ENCODE measurements around the gene KRTAP10-1.
"Not testable (repeated sequence)": the region's sequence is repeated elsewhere in the genome, so short reads cannot be mapped to it uniquely, and the experiment has no call there.

Gene KRTAP10-1

DNA sequence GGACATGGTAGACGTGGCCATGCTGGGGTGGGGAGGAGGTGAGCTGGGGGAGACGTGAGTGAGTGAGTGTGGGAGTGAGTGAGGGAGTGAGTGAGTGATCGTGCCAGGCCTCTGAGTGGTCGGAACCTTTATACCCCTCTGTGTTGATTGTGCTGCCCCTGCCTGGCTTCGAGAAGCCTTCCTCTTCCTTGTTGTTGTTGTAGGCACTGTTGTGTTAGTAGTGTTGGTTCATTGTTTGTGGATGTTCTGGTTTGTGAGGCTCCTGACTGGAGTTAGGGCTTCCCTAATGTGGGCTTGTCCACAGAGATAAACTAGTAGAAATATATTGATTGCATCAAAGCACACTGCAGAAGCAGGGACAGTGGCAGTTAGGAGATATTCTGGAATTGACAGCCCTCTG lies 18.7 kb upstream of the KRTAP10-1 start, which contains the start of gene KRTAP10-3:
KRTAP10-3 (minus strand) TSS at position 101 of the 400 bp plus-strand sequence; CDS start at position 21, 80 bp downstream.
- Histone ChIP-seq H3K4me2 (ENCODE audit: insufficient read depth, low read length) (no peak within 1 kb of the TSS), H3K4me3 (ENCODE audit: low read depth in 1 of 2, low read length in 2 of 2) (no peak within 1 kb of the TSS), H3K9ac (ENCODE audit: low read depth, low read length) (no peak within 1 kb of the TSS), H3K79me2 (ENCODE audit: insufficient read depth, low read length) (no peaks in the 10 kb centered on the region), H4K20me1 (ENCODE audit: insufficient read depth, low read length) (no peaks in the 10 kb centered on the region), H3K27ac (ENCODE audit: low read length) (no peak within 1 kb of the TSS), H2AFZ (ENCODE audit: low read depth, low read length) (no peak within 1 kb of the TSS), H3K36me3 (ENCODE audit: insufficient read depth, low read length) (no peaks in the 10 kb centered on the region), H3K27me3 (ENCODE audit: insufficient read depth, low read length, poor library complexity) (no peaks in the 10 kb centered on the region), H3K4me1 (ENCODE audit: insufficient read depth, low read length) (no peaks in the 10 kb centered on the region), H3K9me3 (ENCODE audit: insufficient read depth, low read length, severe bottlenecking) (no peaks in the 10 kb centered on the region)
- ATAC-seq (ENCODE audit: insufficient read depth, low read depth) (no peak), DNase-seq (no peak)
- TF ChIP-seq CTCF (IDR thresholded peaks at IDR 0.05; ENCODE audit: borderline replicate concordance, extremely low read depth, low read length, poor library complexity, severe bottlenecking), result no peak
- TF ChIP-seq EZH2 (IDR thresholded peaks at IDR 0.05; ENCODE audit: borderline replicate concordance, low read depth, low read length, severe bottlenecking), result no peak

DNA sequence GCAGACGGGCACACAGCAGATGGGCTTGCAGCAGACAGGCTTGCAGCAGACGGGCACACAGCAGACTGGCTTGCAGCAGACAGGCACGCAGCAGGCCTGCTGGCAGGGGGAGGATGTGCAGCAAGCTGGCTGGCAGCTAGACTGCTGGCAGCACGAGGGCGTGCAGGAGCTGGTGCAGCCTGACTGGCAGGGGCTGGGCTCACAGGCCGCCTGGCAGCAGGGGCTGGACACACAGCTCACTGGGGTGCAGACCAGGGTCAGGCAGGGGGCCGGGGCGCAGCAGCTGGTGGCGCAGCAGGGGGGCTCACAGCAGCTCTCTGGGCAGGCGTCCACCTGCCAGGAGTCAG lies 18.3 kb upstream of the KRTAP10-1 start:
- H2AFZ ChIP-seq (ENCODE audit: low read depth, low read length); H3K9ac ChIP-seq (ENCODE audit: low read depth, low read length); H3K4me1 ChIP-seq (ENCODE audit: insufficient read depth, low read length); H3K36me3 ChIP-seq (ENCODE audit: insufficient read depth, low read length); DNase-seq; ATAC-seq (ENCODE audit: insufficient read depth, low read depth); H3K79me2 ChIP-seq (ENCODE audit: insufficient read depth, low read length); H3K4me2 ChIP-seq (ENCODE audit: insufficient read depth, low read length); H3K27ac ChIP-seq (ENCODE audit: low read length); H3K27me3 ChIP-seq (ENCODE audit: insufficient read depth, low read length, poor library complexity); H3K4me3 ChIP-seq (ENCODE audit: low read depth in 1 of 2, low read length in 2 of 2); H4K20me1 ChIP-seq (ENCODE audit: insufficient read depth, low read length); H3K9me3 ChIP-seq (ENCODE audit: insufficient read depth, low read length, severe bottlenecking): not testable (repeated sequence)

GRCh38 chr21:44557491-44558328 lies 17.7 kb upstream of the KRTAP10-1 start:
- ATAC-seq (ENCODE audit: insufficient read depth, low read depth), result no peak
- H3K9ac ChIP-seq (ENCODE audit: low read depth, low read length), result no peak overlapping the region
- DNase-seq, result no peak

More at GRCh38 chr21:44557491-44558328, 17.7 kb upstream of the KRTAP10-1 start:
- no peaks in the 10 kb centered on the region for H4K20me1 ChIP-seq (ENCODE audit: insufficient read depth, low read length)
- H3K79me2 ChIP-seq (ENCODE audit: insufficient read depth, low read length), result no peaks in the 10 kb centered on the region
- no peaks in the 10 kb centered on the region for H3K4me1 ChIP-seq (ENCODE audit: insufficient read depth, low read length)
- H3K4me3 ChIP-seq (ENCODE audit: low read depth in 1 of 2, low read length in 2 of 2), result no peak overlapping the region
- TF ChIP-seq CTCF (IDR thresholded peaks at IDR 0.05; ENCODE audit: borderline replicate concordance, extremely low read depth, low read length, poor library complexity, severe bottlenecking) (no peak), EZH2 (IDR thresholded peaks at IDR 0.05; ENCODE audit: borderline replicate concordance, low read depth, low read length, severe bottlenecking) (no peak)
- H3K27ac ChIP-seq (ENCODE audit: low read length), result no peak overlapping the region
- no peaks in the 10 kb centered on the region for H3K27me3 ChIP-seq (ENCODE audit: insufficient read depth, low read length, poor library complexity)
- H3K9me3 ChIP-seq (ENCODE audit: insufficient read depth, low read length, severe bottlenecking), result no peaks in the 10 kb centered on the region
- no peak overlapping the region for H3K4me2 ChIP-seq (ENCODE audit: insufficient read depth, low read length)
- no peaks in the 10 kb centered on the region for H3K36me3 ChIP-seq (ENCODE audit: insufficient read depth, low read length)
- no peak overlapping the region for H2AFZ ChIP-seq (ENCODE audit: low read depth, low read length)

All from DND-41 (cell line).